Loucy (cell line): ENCODE data around the gene PLEKHO1.

ENCODE experiments used
- EZH2phosphoT487 ChIP-seq: fragments of 200-600 bp; IDR thresholded peaks from 2 replicates; pipeline ENCODE4 v1.6.1; 2018; ENCODE audit warnings: antibody characterized with exemption, mild to moderate bottlenecking, moderate library complexity, borderline replicate concordance
- TF ChIP-seq, protein P1 (sequence below): fragments of 200-600 bp; sonication (generic); conservative IDR thresholded peaks from 2 replicates; pipeline ENCODE4 v1.5.1; 2014; ENCODE audit warnings: mild to moderate bottlenecking, antibody characterized with exemption, low read length

DNA sequence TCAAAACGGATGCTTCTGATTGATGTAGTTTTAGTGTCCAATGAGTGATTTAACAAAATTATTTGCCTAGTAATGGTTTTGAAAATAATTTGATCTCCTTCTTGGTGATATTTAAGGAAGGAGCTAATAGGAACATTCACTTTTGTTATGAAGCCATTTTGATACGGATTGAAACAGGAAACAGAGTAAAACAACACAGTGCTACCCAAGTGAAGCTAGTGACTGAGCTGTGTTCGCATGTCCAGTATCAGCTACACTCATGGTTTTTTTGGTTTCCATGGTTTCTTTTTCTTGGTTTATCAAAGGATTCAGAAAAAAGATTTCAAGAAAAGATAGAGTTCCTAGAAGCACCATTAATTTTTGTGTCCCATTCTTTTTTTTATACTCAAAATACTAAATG, 40.1 kb upstream of the PLEKHO1 start:
- TF ChIP-seq, protein P1, sequence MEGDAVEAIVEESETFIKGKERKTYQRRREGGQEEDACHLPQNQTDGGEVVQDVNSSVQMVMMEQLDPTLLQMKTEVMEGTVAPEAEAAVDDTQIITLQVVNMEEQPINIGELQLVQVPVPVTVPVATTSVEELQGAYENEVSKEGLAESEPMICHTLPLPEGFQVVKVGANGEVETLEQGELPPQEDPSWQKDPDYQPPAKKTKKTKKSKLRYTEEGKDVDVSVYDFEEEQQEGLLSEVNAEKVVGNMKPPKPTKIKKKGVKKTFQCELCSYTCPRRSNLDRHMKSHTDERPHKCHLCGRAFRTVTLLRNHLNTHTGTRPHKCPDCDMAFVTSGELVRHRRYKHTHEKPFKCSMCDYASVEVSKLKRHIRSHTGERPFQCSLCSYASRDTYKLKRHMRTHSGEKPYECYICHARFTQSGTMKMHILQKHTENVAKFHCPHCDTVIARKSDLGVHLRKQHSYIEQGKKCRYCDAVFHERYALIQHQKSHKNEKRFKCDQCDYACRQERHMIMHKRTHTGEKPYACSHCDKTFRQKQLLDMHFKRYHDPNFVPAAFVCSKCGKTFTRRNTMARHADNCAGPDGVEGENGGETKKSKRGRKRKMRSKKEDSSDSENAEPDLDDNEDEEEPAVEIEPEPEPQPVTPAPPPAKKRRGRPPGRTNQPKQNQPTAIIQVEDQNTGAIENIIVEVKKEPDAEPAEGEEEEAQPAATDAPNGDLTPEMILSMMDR = no peak
- TF ChIP-seq EZH2phosphoT487 = no peak
